HEK293T (cell line): ENCODE measurements around the gene SFPQ.
"Not testable (repeated sequence)": the region's sequence is repeated elsewhere in the genome, so short reads cannot be mapped to it uniquely, and the experiment has no call there.

Source experiments
- ARNT ChIP-seq: fragments of 450-650 bp; IDR thresholded peaks from 2 replicates; pipeline ENCODE4 v1.6.1; 2017; ENCODE audit warnings: mild to moderate bottlenecking
- BHLHE40 ChIP-seq: fragments of 450-650 bp; IDR thresholded peaks from 2 replicates; pipeline ENCODE4 v1.6.1; 2016; ENCODE audit warnings: mild to moderate bottlenecking, moderate library complexity, borderline replicate concordance
- L3MBTL2 ChIP-seq: fragments of 450-650 bp; conservative IDR thresholded peaks from 2 replicates; pipeline ENCODE4 v1.6.1; 2016; ENCODE audit warnings: mild to moderate bottlenecking
- SUZ12 ChIP-seq: fragments of 450-650 bp; IDR thresholded peaks from 2 replicates; pipeline ENCODE4 v1.6.1; 2016; ENCODE audit warnings: mild to moderate bottlenecking
- TARDBP ChIP-seq: fragments of 450-650 bp; IDR thresholded peaks from 2 replicates; pipeline ENCODE4 v1.6.1; 2016

DNA sequence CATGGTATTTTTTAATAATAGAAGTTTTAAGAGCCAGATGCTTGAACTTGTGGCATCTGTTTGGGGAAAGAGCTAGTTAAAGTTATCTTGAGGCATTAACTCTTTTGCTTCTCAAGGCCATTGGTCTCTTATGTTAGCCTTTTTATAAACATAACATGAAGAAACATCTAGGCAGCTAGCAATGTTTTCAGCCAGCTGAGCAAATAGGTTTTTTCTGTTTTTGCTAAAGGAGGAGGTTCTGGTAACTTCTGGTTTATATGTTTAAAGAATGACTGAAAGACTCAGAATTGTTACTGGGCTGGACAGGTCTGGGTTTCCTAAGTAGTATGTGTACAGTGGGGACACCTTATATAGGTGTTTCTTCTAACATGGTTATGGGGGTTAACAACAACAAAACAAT, 50.7 kb downstream of the SFPQ start:
- TF ChIP-seq BHLHE40, SUZ12, L3MBTL2, TARDBP, ARNT: not testable (repeated sequence)
